GM12801 (cell line): ENCODE data around the gene WAC.

Experiments used
- TF ChIP-seq, protein P1 (sequence below): IDR thresholded peaks from one replicate; pipeline ENCODE4 v1.5.1; 2011; ENCODE audit warnings: control low read depth; ENCODE audit not compliant: insufficient read length; ENCODE audit errors: extremely low read depth

WAC gene, protein sequence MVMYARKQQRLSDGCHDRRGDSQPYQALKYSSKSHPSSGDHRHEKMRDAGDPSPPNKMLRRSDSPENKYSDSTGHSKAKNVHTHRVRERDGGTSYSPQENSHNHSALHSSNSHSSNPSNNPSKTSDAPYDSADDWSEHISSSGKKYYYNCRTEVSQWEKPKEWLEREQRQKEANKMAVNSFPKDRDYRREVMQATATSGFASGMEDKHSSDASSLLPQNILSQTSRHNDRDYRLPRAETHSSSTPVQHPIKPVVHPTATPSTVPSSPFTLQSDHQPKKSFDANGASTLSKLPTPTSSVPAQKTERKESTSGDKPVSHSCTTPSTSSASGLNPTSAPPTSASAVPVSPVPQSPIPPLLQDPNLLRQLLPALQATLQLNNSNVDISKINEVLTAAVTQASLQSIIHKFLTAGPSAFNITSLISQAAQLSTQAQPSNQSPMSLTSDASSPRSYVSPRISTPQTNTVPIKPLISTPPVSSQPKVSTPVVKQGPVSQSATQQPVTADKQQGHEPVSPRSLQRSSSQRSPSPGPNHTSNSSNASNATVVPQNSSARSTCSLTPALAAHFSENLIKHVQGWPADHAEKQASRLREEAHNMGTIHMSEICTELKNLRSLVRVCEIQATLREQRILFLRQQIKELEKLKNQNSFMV

GRCh38 chr10:28532337-28533185 is at the start of gene WAC:
Gene WAC, plus strand, starts transcription at chr10:28533118. Its CDS starts 462 bp downstream, at chr10:28533580.
- TF ChIP-seq, protein P1, sequence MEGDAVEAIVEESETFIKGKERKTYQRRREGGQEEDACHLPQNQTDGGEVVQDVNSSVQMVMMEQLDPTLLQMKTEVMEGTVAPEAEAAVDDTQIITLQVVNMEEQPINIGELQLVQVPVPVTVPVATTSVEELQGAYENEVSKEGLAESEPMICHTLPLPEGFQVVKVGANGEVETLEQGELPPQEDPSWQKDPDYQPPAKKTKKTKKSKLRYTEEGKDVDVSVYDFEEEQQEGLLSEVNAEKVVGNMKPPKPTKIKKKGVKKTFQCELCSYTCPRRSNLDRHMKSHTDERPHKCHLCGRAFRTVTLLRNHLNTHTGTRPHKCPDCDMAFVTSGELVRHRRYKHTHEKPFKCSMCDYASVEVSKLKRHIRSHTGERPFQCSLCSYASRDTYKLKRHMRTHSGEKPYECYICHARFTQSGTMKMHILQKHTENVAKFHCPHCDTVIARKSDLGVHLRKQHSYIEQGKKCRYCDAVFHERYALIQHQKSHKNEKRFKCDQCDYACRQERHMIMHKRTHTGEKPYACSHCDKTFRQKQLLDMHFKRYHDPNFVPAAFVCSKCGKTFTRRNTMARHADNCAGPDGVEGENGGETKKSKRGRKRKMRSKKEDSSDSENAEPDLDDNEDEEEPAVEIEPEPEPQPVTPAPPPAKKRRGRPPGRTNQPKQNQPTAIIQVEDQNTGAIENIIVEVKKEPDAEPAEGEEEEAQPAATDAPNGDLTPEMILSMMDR, result no peak

GRCh38 chr10:28489206-28489605 is 43.7 kb upstream of the WAC start:
- TF ChIP-seq, protein P1, result no peak

GRCh38 chr10:28492116-28492920 is 40.6 kb upstream of the WAC start:
- TF ChIP-seq, protein P1, result no peak

- TF ChIP-seq, protein P1, result no peak
Measured at GRCh38 chr10:28494420-28494819, 38.5 kb upstream of the WAC start.

DNA sequence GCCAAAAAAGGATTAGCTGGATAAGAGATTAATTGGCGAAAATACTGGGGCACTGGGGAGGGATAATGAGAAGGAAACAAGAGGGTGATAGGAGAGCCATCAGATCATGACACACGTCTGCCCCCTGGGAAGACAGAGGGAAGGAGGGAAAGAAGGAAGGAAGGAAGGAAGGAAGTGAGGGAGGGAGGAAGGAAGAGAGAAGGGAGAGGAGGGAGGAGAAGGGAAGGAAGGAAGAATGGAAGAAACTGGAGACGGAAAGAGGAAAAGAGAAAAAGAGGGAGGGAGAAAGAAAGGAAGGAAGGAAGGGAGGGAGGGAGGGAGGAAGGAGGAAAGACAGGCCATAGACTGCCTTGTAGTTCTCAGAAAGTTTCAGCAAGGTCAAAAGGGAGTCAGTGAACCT is 37.8 kb upstream of the WAC start:
- TF ChIP-seq, protein P1, result no peak

DNA sequence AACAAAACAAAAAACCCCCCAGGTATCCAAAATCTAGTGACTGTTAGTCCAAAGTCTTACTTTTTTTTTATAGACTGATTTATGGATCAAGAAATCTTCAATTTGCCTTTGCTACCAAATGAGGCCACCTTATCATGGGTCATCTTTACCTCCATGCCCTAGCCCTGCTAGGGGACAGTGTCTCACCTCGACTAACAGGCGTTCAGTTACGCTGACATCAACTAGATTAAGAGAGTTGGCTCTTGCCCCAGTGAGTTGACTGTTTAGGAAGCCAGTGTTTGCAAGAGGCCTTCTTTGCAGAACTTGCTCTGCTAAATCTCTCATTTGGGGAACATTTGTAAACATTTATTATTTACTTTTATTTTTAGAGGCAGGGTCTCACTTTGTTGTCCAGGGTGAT is 36.9 kb upstream of the WAC start:
- TF ChIP-seq, protein P1, result no peak
